Natural killer cell (primary cell): Measurements from ENCODE around the gene QRFP. TPM values are rescaled to one million over a fixed set of nuclear protein-coding genes. Genes with fewer than 3 reads are reported as not detected.

ENCODE experiments used
- ATAC-seq, 3 donors: fragments of 150-1000 bp in 2 of 3; fragments of 200-7000 bp in 1 of 3; cut with Tn5 transposase; 1 replicate in 1 of 3; 2 replicates in 2 of 3; pipeline ENCODE4 v1.10.0; 2021; ENCODE audit warnings: mild to moderate bottlenecking in 2 of 3, moderate library complexity in 2 of 3
- DNase-seq, 2 donors: peaks; one replicate each; pipeline versions ENCODE4 v3.0.0 to v3.0.0-alpha.2; 2013 to 2021; ENCODE audit warnings: mixed read lengths in 1 of 2
- H3K27ac ChIP-seq: one replicate; pipeline ENCODE4 v1.5.1; 2013; ENCODE audit warnings: mild to moderate bottlenecking, low read length
- H3K27me3 ChIP-seq: one replicate; pipeline ENCODE4 v1.6.1; 2013; ENCODE audit warnings: low read length; ENCODE audit not compliant: control insufficient read depth, insufficient read depth
- H3K36me3 ChIP-seq: one replicate; pipeline ENCODE4 v1.6.1; 2013; ENCODE audit warnings: low read length; ENCODE audit not compliant: control insufficient read depth, insufficient read depth
- H3K4me1 ChIP-seq: one replicate; pipeline ENCODE4 v1.6.1; 2013; ENCODE audit warnings: low read length; ENCODE audit not compliant: control insufficient read depth, insufficient read depth
- H3K4me3 ChIP-seq: one replicate; pipeline ENCODE4 v1.5.1; 2013; ENCODE audit warnings: low read length
- H3K9me3 ChIP-seq: one replicate; pipeline ENCODE4 v1.6.1; 2013; ENCODE audit warnings: low read length; ENCODE audit not compliant: control insufficient read depth, insufficient read depth
- H3K27ac Mint-ChIP-seq, 2 donors: one replicate each; pipeline ENCODE4 v1.8.0; 2022; ENCODE audit warnings: mild to moderate bottlenecking in 2 of 2, mixed read lengths in 2 of 2, moderate library complexity in 1 of 2
- H3K27me3 Mint-ChIP-seq, 2 donors: one replicate each; pipeline ENCODE4 v1.8.0; 2022; ENCODE audit warnings: low read depth in 2 of 2, mixed read lengths in 2 of 2
- H3K36me3 Mint-ChIP-seq: one replicate; pipeline ENCODE4 v1.8.0; 2022; ENCODE audit warnings: mixed read lengths
- H3K4me1 Mint-ChIP-seq, 2 donors: one replicate each; pipeline ENCODE4 v1.8.0; 2022; ENCODE audit warnings: mixed read lengths in 2 of 2
- H3K4me3 Mint-ChIP-seq: one replicate; pipeline ENCODE4 v1.8.0; 2022; ENCODE audit warnings: mild to moderate bottlenecking, moderate library complexity, mixed read lengths
- H3K9me3 Mint-ChIP-seq, 2 donors: one replicate each; pipeline ENCODE4 v1.8.0; 2022; ENCODE audit warnings: mixed read lengths in 2 of 2
- WGBS: methylation state at CpG from one replicate; pipeline ENCODE4 v1.1.7; 2013; ENCODE audit warnings: missing lambda C conversion rate; ENCODE audit not compliant: insufficient coverage; 5-methylcytosine and 5-hydroxymethylcytosine counted together
- intact Hi-C: fragments of 100-400 bp; cut with micrococcal nuclease; formaldehyde crosslinking; loops from one replicate; pipeline ENCODE4 v1.14.2; 2022
- total RNA-seq, 4 donors: library from RNA; stranded (reverse); fragments of 120-200 nt in 1 of 4; gene quantifications; one replicate each; pipeline versions ENCODE4 v1.2.3 to v1.2.4, GENCODE V29; 2013 to 2022
- TF ChIP-seq, protein P1 (sequence below): fragments of 200-600 bp; IDR thresholded peaks from one replicate; pipeline ENCODE4 v1.8.0; 2022; ENCODE audit warnings: antibody characterized with exemption

Gene QRFP
- total RNA-seq, 3 donors from 2014 or later (not counting 1 experiment from before 2014, with no cell fraction given): not detected

- ATAC-seq (no peak), DNase-seq (no peak)
- intact Hi-C loops: loop anchor here (1.0 to 10.0 kb wide), 2 partner anchors 155 to 398 kb away; no protein-coding TSS in a partner anchor
- H3K4me1 ChIP-seq: no peaks in the 10 kb centered on the region
- H3K4me3 ChIP-seq: no peak overlapping the region
- H3K36me3 ChIP-seq: no peaks in the 10 kb centered on the region
- Mint-ChIP-seq H3K4me1 (peaks cover 7 to 16% of the 10 kb centered on the region in 2 donors), H3K9me3 (no peaks in the 10 kb centered on the region), H3K4me3 (no peak overlapping the region), H3K27ac (no peak overlapping the region), H3K27me3 (no peaks in the 10 kb centered on the region), H3K36me3 (no peaks in the 10 kb centered on the region)
- WGBS: 97% methylated on average over 23 of the region's 23 CpGs
- no peak overlapping the region for H3K27ac ChIP-seq
- no peaks in the 10 kb centered on the region for H3K9me3 ChIP-seq
- TF ChIP-seq, protein P1, sequence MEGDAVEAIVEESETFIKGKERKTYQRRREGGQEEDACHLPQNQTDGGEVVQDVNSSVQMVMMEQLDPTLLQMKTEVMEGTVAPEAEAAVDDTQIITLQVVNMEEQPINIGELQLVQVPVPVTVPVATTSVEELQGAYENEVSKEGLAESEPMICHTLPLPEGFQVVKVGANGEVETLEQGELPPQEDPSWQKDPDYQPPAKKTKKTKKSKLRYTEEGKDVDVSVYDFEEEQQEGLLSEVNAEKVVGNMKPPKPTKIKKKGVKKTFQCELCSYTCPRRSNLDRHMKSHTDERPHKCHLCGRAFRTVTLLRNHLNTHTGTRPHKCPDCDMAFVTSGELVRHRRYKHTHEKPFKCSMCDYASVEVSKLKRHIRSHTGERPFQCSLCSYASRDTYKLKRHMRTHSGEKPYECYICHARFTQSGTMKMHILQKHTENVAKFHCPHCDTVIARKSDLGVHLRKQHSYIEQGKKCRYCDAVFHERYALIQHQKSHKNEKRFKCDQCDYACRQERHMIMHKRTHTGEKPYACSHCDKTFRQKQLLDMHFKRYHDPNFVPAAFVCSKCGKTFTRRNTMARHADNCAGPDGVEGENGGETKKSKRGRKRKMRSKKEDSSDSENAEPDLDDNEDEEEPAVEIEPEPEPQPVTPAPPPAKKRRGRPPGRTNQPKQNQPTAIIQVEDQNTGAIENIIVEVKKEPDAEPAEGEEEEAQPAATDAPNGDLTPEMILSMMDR: no peak
- H3K27me3 ChIP-seq: no peaks in the 10 kb centered on the region
Observed at GRCh38 chr9:130862747-130863146, 33.9 kb downstream of the QRFP start.

DNA sequence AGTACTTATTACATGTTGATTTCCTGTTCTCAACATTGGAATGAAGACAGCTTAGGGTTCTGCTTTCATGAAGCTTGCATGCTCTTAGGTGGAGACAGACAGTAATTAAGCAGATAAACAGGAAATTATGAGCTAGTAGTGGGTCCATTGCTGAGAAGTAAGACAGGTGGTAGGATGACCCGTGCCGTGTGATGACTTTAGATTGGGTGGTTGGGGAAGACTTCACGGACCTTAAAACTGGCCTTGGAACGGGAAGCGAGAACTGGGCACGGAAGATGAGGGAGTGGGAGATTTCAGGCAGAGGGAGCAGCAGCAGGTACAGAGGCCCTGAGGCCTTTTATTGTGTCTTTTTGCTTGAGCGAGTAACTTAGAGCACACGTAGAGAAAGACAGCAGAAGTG lies 34.4 kb downstream of the QRFP start:
- Mint-ChIP-seq H3K4me3 (no peak overlapping the region), H3K4me1 (peaks cover 7 to 16% of the 10 kb centered on the region in 2 donors), H3K27me3 (no peaks in the 10 kb centered on the region), H3K36me3 (no peaks in the 10 kb centered on the region), H3K9me3 (no peaks in the 10 kb centered on the region), H3K27ac (no peak overlapping the region)
- TF ChIP-seq, protein P1: no peak
- Histone ChIP-seq H3K4me1 (no peaks in the 10 kb centered on the region), H3K4me3 (no peak overlapping the region), H3K27ac (no peak overlapping the region), H3K27me3 (no peaks in the 10 kb centered on the region), H3K9me3 (no peaks in the 10 kb centered on the region), H3K36me3 (no peaks in the 10 kb centered on the region)
- intact Hi-C loops: loop anchor here (10.0 kb wide), 1 partner anchor 397 kb away; no protein-coding TSS in a partner anchor
- ATAC-seq (no peak), DNase-seq (no peak)
- WGBS: 97% methylated on average over 8 of the region's 8 CpGs

- no peak overlapping the region for H3K4me3 ChIP-seq
- H3K36me3 ChIP-seq: no peaks in the 10 kb centered on the region
- no peak overlapping the region for H3K4me3 Mint-ChIP-seq
- TF ChIP-seq, protein P1: no peak
- peaks cover 5 to 16% of the 10 kb centered on the region in 2 donors for H3K4me1 Mint-ChIP-seq
- no peaks in the 10 kb centered on the region for H3K4me1 ChIP-seq
- intact Hi-C loops: loop anchor here (10.0 kb wide), 1 partner anchor 397 kb away; no protein-coding TSS in a partner anchor
- WGBS: 85% methylated on average over 1 of the region's 8 CpGs
- H3K27me3 ChIP-seq: no peaks in the 10 kb centered on the region
- DNase-seq: no peak
- no peak overlapping the region for H3K27ac ChIP-seq
- no peaks in the 10 kb centered on the region for H3K27me3 Mint-ChIP-seq
- H3K36me3 Mint-ChIP-seq: no peaks in the 10 kb centered on the region
- ATAC-seq: no peak
- no peaks in the 10 kb centered on the region for H3K9me3 ChIP-seq
- H3K9me3 Mint-ChIP-seq: no peaks in the 10 kb centered on the region
- peak overlapping the region in 1 of 2 donors; percentile 8 for H3K27ac Mint-ChIP-seq
Observed at GRCh38 chr9:130861372-130862180, 35.0 kb downstream of the QRFP start.
